ENCODE results near the gene MYH10. TPM values are rescaled to one million over a fixed set of nuclear protein-coding genes. Genes with fewer than 3 reads are reported as not detected.
"Not testable (repeated sequence)": the region's sequence is repeated elsewhere in the genome, so short reads cannot be mapped to it uniquely, and the experiment has no call there.

MYH10 gene
- total RNA-seq, 1 donor from 2014 or later: 34.9 TPM

GRCh38 chr17:8665684-8666083, 35.2 kb upstream of the MYH10 start:
- no peak for DNase-seq (ENCODE audit: extremely low spot score in 2 of 2)
- no peaks in the 10 kb centered on the region for H3K27me3 ChIP-seq
- TF ChIP-seq CTCF (IDR thresholded peaks at IDR 0.05) (no peak), POLR2A (IDR thresholded peaks at IDR 0.05) (no peak), POLR2AphosphoS5 (IDR thresholded peaks at IDR 0.05; ENCODE audit: insufficient read depth in 1 of 2, low read depth in 1 of 2) (no peak)
- H3K9me3 ChIP-seq: no peaks in the 10 kb centered on the region
- H3K4me3 ChIP-seq: no peak overlapping the region
- no peak overlapping the region for H3K27ac ChIP-seq
- no peaks in the 10 kb centered on the region for H3K4me1 ChIP-seq
- H3K36me3 ChIP-seq: no peaks in the 10 kb centered on the region
- intact Hi-C loops (cut with DNase I): no loop called here

DNA sequence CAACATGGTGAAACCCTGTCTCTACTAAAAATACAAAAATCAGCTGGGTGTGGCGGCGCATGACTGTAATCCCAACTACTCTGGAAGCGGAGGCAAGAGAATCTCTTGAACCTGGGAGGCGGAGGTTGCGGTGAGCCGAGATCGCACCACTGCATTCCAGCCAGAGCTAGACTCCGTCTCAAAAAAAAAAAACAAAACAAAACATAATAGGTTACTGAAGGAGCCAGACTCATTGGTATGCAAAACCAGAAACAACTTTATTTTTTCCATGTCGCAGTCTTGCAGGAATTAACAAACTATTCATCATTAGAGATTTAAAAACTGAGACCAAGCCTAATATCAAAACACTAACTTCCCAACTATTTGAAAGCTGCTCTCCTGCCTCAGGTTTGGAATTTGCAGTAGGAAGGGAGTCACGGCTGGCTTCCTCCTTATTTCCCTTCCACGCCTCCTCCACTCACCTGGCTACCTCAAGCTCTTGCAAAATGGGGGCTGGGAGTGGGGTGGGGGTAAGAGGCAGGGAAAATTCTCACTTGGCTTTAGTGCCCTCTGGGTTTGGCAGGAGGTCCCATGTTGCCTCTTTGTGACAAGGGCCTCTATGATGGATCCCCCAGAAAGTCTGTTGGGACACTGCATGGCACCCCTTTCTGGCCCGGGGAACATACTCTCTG, 34.1 kb upstream of the MYH10 start:
- Histone ChIP-seq H3K4me1 (no peaks in the 10 kb centered on the region), H3K4me3 (no peak overlapping the region), H3K27ac (no peak overlapping the region), H3K27me3 (no peaks in the 10 kb centered on the region), H3K9me3 (no peaks in the 10 kb centered on the region), H3K36me3 (no peaks in the 10 kb centered on the region)
- intact Hi-C loops (cut with DNase I): no loop called here
- TF ChIP-seq CTCF (IDR thresholded peaks at IDR 0.05): no peak
- no peak for DNase-seq (ENCODE audit: extremely low spot score in 2 of 2)

- H3K4me1 ChIP-seq: no peaks in the 10 kb centered on the region
- DNase-seq (ENCODE audit: extremely low spot score in 2 of 2): no peak
- no peaks in the 10 kb centered on the region for H3K9me3 ChIP-seq
- H3K4me3 ChIP-seq: no peak overlapping the region
- intact Hi-C loops (cut with DNase I): no loop called here
- H3K27me3 ChIP-seq: no peaks in the 10 kb centered on the region
- no peak overlapping the region for H3K27ac ChIP-seq
- H3K36me3 ChIP-seq: no peaks in the 10 kb centered on the region
- no peak for TF ChIP-seq CTCF (IDR thresholded peaks at IDR 0.05)
- TF ChIP-seq POLR2A (IDR thresholded peaks at IDR 0.05): no peak
- TF ChIP-seq POLR2AphosphoS5 (IDR thresholded peaks at IDR 0.05; ENCODE audit: insufficient read depth in 1 of 2, low read depth in 1 of 2): no peak
Measured at GRCh38 chr17:8662973-8663372, 32.4 kb upstream of the MYH10 start.

GRCh38 chr17:8662076-8662831, 31.7 kb upstream of the MYH10 start:
- no peak for DNase-seq (ENCODE audit: extremely low spot score in 2 of 2)
- no peak overlapping the region for H3K4me3 ChIP-seq
- no peaks in the 10 kb centered on the region for H3K9me3 ChIP-seq
- TF ChIP-seq POLR2A (IDR thresholded peaks at IDR 0.05): no peak
- TF ChIP-seq CTCF (IDR thresholded peaks at IDR 0.05): no peak
- TF ChIP-seq POLR2AphosphoS5 (IDR thresholded peaks at IDR 0.05; ENCODE audit: insufficient read depth in 1 of 2, low read depth in 1 of 2): no peak
- H3K4me1 ChIP-seq: no peaks in the 10 kb centered on the region
- H3K27me3 ChIP-seq: no peaks in the 10 kb centered on the region
- intact Hi-C loops (cut with DNase I): no loop called here
- no peak overlapping the region for H3K27ac ChIP-seq
- no peaks in the 10 kb centered on the region for H3K36me3 ChIP-seq

DNA sequence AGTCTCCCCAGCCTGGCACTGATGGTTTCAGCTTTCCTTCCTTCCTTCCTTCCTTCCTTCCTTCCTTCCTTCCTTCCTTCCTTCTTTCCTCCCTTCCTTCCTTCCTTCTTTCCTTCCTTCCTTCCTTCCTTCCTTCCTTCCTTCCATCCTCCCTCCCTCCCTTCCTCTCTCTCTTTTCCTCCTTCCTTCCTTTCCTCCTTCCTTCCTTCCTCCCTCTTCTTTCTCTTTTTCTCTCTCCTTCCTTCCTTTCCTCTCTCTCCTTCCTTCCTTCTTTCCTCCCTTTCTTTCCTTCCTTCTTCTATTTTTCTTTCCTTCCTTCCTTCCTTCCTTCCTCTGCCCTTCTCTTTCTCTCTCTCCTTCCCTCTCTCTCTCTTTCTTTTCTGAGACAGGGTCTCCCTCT, 30.2 kb upstream of the MYH10 start:
- H3K4me3 ChIP-seq; H3K4me1 ChIP-seq; H3K36me3 ChIP-seq; H3K27me3 ChIP-seq; H3K27ac ChIP-seq; H3K9me3 ChIP-seq; DNase-seq (ENCODE audit: extremely low spot score in 2 of 2); intact Hi-C loops (cut with DNase I): not testable (repeated sequence)
